Subcutaneous abdominal adipose tissue (tissue), 5 donors: ENCODE data around the gene PTPRG.

Experiments used
- H3K27ac ChIP-seq: one replicate; pipeline ENCODE4 v1.7.0; 2013; ENCODE audit warnings: low read depth, mild to moderate bottlenecking, inconsistent platforms, low read length, moderate library complexity
- H3K27me3 ChIP-seq, 5 donors: one replicate each; pipeline ENCODE4 v1.7.0; 2013; ENCODE audit warnings: low read length in 5 of 5, inconsistent platforms in 1 of 5; ENCODE audit not compliant: control insufficient read depth in 5 of 5, insufficient read depth in 4 of 5
- H3K36me3 ChIP-seq, 5 donors: one replicate each; pipeline ENCODE4 v1.7.0; 2013; ENCODE audit warnings: low read length in 5 of 5; ENCODE audit not compliant: control insufficient read depth in 5 of 5, insufficient read depth in 5 of 5
- H3K4me1 ChIP-seq, 5 donors: one replicate each; pipeline ENCODE4 v1.7.0; 2013; ENCODE audit warnings: low read length in 5 of 5, mild to moderate bottlenecking in 3 of 5, moderate library complexity in 1 of 5; ENCODE audit not compliant: control insufficient read depth in 5 of 5, insufficient read depth in 5 of 5
- H3K4me3 ChIP-seq, 5 donors: one replicate each; pipeline ENCODE4 v1.7.0; 2013; ENCODE audit warnings: low read length in 5 of 5, low read depth in 1 of 5
- H3K9ac ChIP-seq, 5 donors: one replicate each; pipeline ENCODE4 v1.7.0; 2013; ENCODE audit warnings: low read length in 5 of 5, mild to moderate bottlenecking in 4 of 5, moderate library complexity in 3 of 5
- H3K9me3 ChIP-seq, 5 donors: one replicate each; pipeline ENCODE4 v1.7.0; 2013; ENCODE audit warnings: low read length in 5 of 5; ENCODE audit not compliant: control insufficient read depth in 5 of 5
- donor health status: healthy.
- donor health status: healthy.
- donor health status: healthy.
- donor health status: healthy.
- donor health status: healthy.

The PTPRG gene

DNA sequence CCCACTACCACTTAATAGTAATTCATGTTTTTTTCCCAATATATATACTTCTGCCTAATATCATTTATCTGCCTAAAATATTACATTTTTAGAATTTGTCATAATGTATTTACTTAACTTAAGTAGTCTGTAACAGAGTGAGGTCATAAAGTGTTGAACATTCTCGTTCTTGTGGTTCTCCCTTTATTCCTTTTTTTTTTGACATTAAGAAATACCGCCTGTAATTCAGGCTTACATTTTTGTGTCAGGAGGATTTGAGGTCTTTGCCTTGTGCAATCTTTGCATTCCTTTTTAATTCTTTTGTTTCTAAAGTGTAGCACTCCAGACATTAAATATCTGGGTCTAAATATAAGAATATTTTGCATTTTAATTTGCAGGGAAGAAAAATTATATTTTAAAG is 315.4 kb downstream of the PTPRG start:
- Histone ChIP-seq H3K27me3 (no peaks in the 10 kb centered on the region), H3K4me3 (no peak overlapping the region), H3K9ac (no peak overlapping the region), H3K36me3 (no peaks in the 10 kb centered on the region), H3K27ac (no peak overlapping the region), H3K9me3 (no peaks in the 10 kb centered on the region), H3K4me1 (peaks cover 0 to 40% (median 29%) of the 10 kb centered on the region in 5 donors)

GRCh38 chr3:61877359-61878138 is 316.2 kb downstream of the PTPRG start:
- Histone ChIP-seq H3K27ac (no peak overlapping the region), H3K27me3 (no peaks in the 10 kb centered on the region), H3K9ac (no peak overlapping the region), H3K36me3 (no peaks in the 10 kb centered on the region), H3K4me1 (peaks cover 0 to 33% (median 26%) of the 10 kb centered on the region in 5 donors), H3K9me3 (no peaks in the 10 kb centered on the region), H3K4me3 (no peak overlapping the region)

DNA sequence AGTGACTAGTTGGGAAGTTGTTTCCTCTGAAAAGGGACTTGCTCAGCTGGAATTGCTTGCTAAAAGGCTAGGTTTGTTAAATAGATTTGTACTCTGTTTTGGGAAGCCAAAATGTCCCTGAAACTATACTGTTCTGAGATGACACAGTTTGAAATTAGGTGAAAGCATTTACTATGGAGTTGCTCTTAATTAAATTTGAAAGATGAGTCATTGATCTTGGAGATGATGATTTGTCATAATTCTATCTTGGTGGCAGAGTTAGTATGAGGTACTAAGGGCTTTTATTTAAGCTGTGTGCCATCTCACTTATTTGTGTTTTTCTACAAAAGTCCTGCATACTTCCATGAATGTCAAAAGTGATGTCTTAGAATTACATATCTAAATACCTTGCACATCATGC is 320.9 kb downstream of the PTPRG start:
- Histone ChIP-seq H3K4me3 (no peak overlapping the region), H3K9ac (no peak overlapping the region), H3K4me1 (peaks cover 0 to 16% (median 4%) of the 10 kb centered on the region in 5 donors), H3K9me3 (no peaks in the 10 kb centered on the region), H3K27me3 (no peaks in the 10 kb centered on the region), H3K36me3 (no peaks in the 10 kb centered on the region), H3K27ac (no peak overlapping the region)

DNA sequence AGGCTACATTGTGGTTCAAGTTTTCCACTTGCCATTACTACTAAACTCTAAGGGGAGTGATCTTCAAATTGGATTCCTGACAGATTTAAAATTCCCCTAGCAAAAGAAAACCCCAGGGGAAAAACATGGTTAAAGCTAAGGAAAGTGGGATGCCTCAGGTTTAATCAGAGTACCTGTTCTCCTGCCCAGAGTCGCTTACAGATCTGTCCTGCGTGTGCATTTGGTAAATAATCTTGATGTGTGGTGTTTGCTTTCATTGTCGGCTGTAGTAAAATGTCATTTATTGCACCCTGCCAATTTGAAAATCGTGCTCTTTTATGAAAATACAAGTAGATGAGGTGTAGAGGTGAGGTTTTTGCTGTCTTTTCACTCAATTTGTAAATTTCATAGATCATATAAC is 323.4 kb downstream of the PTPRG start:
- Histone ChIP-seq H3K4me1 (peaks cover 0 to 7% (median 0%) of the 10 kb centered on the region in 5 donors), H3K4me3 (no peak overlapping the region), H3K27me3 (no peaks in the 10 kb centered on the region), H3K36me3 (no peaks in the 10 kb centered on the region), H3K9me3 (no peaks in the 10 kb centered on the region), H3K9ac (no peak overlapping the region), H3K27ac (no peak overlapping the region)

GRCh38 chr3:61885414-61885813 is 324.0 kb downstream of the PTPRG start:
- Histone ChIP-seq H3K27ac (no peak overlapping the region), H3K27me3 (no peaks in the 10 kb centered on the region), H3K4me1 (peaks cover 0 to 7% (median 0%) of the 10 kb centered on the region in 5 donors), H3K4me3 (no peak overlapping the region), H3K36me3 (no peaks in the 10 kb centered on the region), H3K9ac (no peak overlapping the region), H3K9me3 (no peaks in the 10 kb centered on the region)

DNA sequence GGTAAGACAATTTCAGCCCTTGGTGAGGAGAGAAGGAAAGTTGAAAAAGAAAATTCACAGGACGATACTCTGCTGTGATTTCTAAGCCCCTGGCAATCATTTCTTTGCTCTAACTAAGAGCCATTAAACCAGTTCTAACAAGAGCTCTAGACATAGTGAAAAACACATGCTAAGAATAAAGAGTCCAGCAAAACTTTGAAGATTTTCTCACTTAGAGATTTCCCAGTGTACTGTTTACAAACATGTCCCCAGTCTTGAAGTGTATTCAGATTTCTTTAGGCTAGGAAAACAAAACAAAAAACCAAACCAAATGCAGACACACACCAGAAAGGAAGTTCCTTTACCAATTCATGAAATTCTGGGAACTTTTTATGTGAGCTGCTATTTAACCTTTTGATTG is 325.8 kb downstream of the PTPRG start:
- no peaks in the 10 kb centered on the region for H3K9me3 ChIP-seq
- no peaks in the 10 kb centered on the region for H3K27me3 ChIP-seq
- no peaks in the 10 kb centered on the region for H3K4me1 ChIP-seq

GRCh38 chr3:61889259-61889658 is 327.9 kb downstream of the PTPRG start:
- Histone ChIP-seq H3K9ac (no peak overlapping the region), H3K4me3 (no peak overlapping the region), H3K27ac (no peak overlapping the region), H3K27me3 (no peaks in the 10 kb centered on the region), H3K9me3 (no peaks in the 10 kb centered on the region), H3K36me3 (no peaks in the 10 kb centered on the region), H3K4me1 (no peaks in the 10 kb centered on the region)

More for the DNA sequence above, 325.8 kb downstream of the PTPRG start:
- H3K9ac ChIP-seq, result no peak overlapping the region
- no peak overlapping the region for H3K27ac ChIP-seq
- H3K36me3 ChIP-seq, result no peaks in the 10 kb centered on the region
- no peak overlapping the region for H3K4me3 ChIP-seq

DNA sequence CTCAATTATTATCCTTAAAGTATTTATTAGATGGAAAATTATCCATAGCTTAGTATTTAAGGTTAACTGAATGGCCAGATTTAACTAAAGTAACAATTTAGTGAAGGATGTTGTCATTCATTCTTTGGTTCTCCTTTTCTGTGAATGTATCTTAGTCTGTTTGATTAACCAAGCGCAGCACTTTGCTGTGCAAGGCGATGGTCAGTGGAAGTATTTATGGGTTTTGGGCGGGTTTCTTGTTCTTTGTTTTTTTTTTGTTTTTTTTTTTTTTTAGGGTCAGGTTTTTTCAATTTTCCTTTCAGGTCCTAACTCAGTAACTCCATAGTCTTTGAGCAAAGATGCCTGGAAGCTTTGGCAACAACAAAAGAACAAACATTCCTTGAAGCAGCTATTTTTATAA is 328.8 kb downstream of the PTPRG start:
- Histone ChIP-seq H3K36me3 (no peaks in the 10 kb centered on the region), H3K4me3 (no peak overlapping the region), H3K9ac (no peak overlapping the region), H3K9me3 (no peaks in the 10 kb centered on the region), H3K27ac (no peak overlapping the region), H3K4me1 (peaks cover 0 to 6% (median 4%) of the 10 kb centered on the region in 5 donors), H3K27me3 (no peaks in the 10 kb centered on the region)

GRCh38 chr3:61890586-61890985 is 329.2 kb downstream of the PTPRG start:
- no peak overlapping the region for H3K9ac ChIP-seq
- H3K9me3 ChIP-seq, result no peaks in the 10 kb centered on the region
- H3K27ac ChIP-seq, result no peak overlapping the region
- H3K4me3 ChIP-seq, result no peak overlapping the region
- H3K27me3 ChIP-seq, result no peaks in the 10 kb centered on the region
- peaks cover 0 to 9% (median 5%) of the 10 kb centered on the region in 5 donors for H3K4me1 ChIP-seq
- H3K36me3 ChIP-seq, result no peaks in the 10 kb centered on the region

DNA sequence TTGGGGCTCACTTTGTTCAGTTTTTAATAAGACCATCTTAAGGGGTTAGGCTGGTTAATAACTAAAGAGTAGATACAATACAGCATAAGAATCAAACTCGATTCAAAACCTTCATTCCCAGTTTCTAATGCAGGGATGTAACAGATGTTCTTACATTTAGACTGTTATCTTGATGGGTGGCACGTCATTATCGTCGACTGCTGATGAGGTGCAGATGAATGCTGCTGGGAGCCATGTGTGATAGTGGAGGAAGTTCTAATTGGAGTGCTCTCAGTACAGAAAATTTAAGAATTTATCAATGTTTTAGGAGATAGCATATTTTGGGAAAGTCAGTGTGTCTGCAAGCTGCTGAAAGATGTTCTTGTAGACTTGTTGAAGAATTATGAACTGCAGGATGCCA is 331.5 kb downstream of the PTPRG start:
- no peaks in the 10 kb centered on the region for H3K27me3 ChIP-seq
- no peak overlapping the region for H3K27ac ChIP-seq
- peaks cover 0 to 9% (median 5%) of the 10 kb centered on the region in 5 donors for H3K4me1 ChIP-seq
- H3K36me3 ChIP-seq, result no peaks in the 10 kb centered on the region
- H3K4me3 ChIP-seq, result no peak overlapping the region
- no peaks in the 10 kb centered on the region for H3K9me3 ChIP-seq
- H3K9ac ChIP-seq, result no peak overlapping the region
